Small intestine (tissue), 16 donors: Measurements from ENCODE around the gene HCN3. TPM values are rescaled to one million over a fixed set of nuclear protein-coding genes. Genes with fewer than 3 reads are reported as not detected.
"Not testable (repeated sequence)": the region's sequence is repeated elsewhere in the genome, so short reads cannot be mapped to it uniquely, and the experiment has no call there.

Experiments
- DNase-seq, 2 donors: peaks; one replicate each; pipeline versions ENCODE4 v3.0.0 to v3.0.0-alpha.2; 2013
- FAIRE-seq: peaks from 2 replicates; lab custom pipeline; 2012; peaks lifted over from hg19 to GRCh38; lab: Jason Lieb, UNC
- H3K27ac ChIP-seq, 3 donors: one replicate each; pipeline ENCODE4 v1.5.1; 2013; ENCODE audit warnings: low read length in 2 of 3, mild to moderate bottlenecking in 2 of 3, control low read depth in 1 of 3, inconsistent platforms in 1 of 3, low read depth in 1 of 3, moderate library complexity in 1 of 3
- H3K27me3 ChIP-seq, 3 donors: one replicate each; pipeline ENCODE4 v1.6.1; 2013; ENCODE audit warnings: low read length in 3 of 3, inconsistent platforms in 1 of 3; ENCODE audit not compliant: control insufficient read depth in 3 of 3, insufficient read depth in 3 of 3
- H3K36me3 ChIP-seq, 3 donors: one replicate each; pipeline ENCODE4 v1.6.1; 2013; ENCODE audit warnings: low read length in 3 of 3, inconsistent platforms in 1 of 3, low read depth in 1 of 3, mild to moderate bottlenecking in 1 of 3, moderate library complexity in 1 of 3; ENCODE audit not compliant: control insufficient read depth in 3 of 3, insufficient read depth in 2 of 3
- H3K4me1 ChIP-seq, 3 donors: one replicate each; pipeline ENCODE4 v1.6.1; 2013; ENCODE audit warnings: low read length in 2 of 3, inconsistent platforms in 1 of 3, low read depth in 1 of 3, mild to moderate bottlenecking in 1 of 3, moderate library complexity in 1 of 3; ENCODE audit not compliant: control insufficient read depth in 3 of 3, insufficient read depth in 2 of 3
- H3K4me3 ChIP-seq, 3 donors: one replicate each; pipeline ENCODE4 v1.5.1; 2013; ENCODE audit warnings: low read length in 3 of 3, control low read depth in 1 of 3, inconsistent platforms in 1 of 3, low read depth in 1 of 3, mild to moderate bottlenecking in 1 of 3, moderate library complexity in 1 of 3
- H3K9me3 ChIP-seq, 2 donors: one replicate each; pipeline ENCODE4 v1.6.1; 2013; ENCODE audit warnings: low read depth in 1 of 2, low read length in 1 of 2; ENCODE audit not compliant: control insufficient read depth in 2 of 2, insufficient read depth in 1 of 2
- WGBS, 3 donors: extraction: QIAGEN DNeasy Blood & Tissue Kit; methylation state at CpG; one replicate each; pipeline ENCODE4 v1.1.7; 2013; 5-methylcytosine and 5-hydroxymethylcytosine counted together
- long read RNA-seq, 10 donors: transcript quantifications; one replicate each; lab custom pipeline, GENCODE V29; 2026
- polyA plus RNA-seq, 4 donors: library from polyadenylated mRNA; stranded (reverse) in 3 of 4; unstranded in 1 of 4; fragments of 200-250 nt in 3 of 4; fragments of 120-200 nt in 1 of 4; gene quantifications; one replicate each; pipeline versions ENCODE4 v1.2.1 to v1.2.3, GENCODE V29; 2013
- donor health status: healthy with polysubstance abuse.
- donor health status: control.
- donor health status: control.
- donor health status: Bipolar disorder and iron deficiency.
- donor health status: healthy.

The HCN3 gene
- 10 to 100 TPM in 2 of 4 donors, 1 to 10 TPM in 2; 4.0 to 15.0 (median 8.1) TPM for polyA plus RNA-seq
- long read RNA-seq, donor 1: 0 reads
- long read RNA-seq, donor 2, partial matches to known transcripts: 0 of 1 reads
- long read RNA-seq, donor 2, other reads (novel, unspliced or antisense): 0 of 1 reads
- long read RNA-seq, donor 3, partial matches to known transcripts: 0 of 1 reads
- long read RNA-seq, donor 3, other reads (novel, unspliced or antisense): 0 of 1 reads
- long read RNA-seq, donor 4: 0 reads
- long read RNA-seq, donor 5: 0 reads
- long read RNA-seq, donor 6: 0 reads
- long read RNA-seq, donor 7: 0 reads
- long read RNA-seq, donor 8: 0 reads
- long read RNA-seq, donor 9: 0 reads
- long read RNA-seq, donor 10: 0 reads

DNA sequence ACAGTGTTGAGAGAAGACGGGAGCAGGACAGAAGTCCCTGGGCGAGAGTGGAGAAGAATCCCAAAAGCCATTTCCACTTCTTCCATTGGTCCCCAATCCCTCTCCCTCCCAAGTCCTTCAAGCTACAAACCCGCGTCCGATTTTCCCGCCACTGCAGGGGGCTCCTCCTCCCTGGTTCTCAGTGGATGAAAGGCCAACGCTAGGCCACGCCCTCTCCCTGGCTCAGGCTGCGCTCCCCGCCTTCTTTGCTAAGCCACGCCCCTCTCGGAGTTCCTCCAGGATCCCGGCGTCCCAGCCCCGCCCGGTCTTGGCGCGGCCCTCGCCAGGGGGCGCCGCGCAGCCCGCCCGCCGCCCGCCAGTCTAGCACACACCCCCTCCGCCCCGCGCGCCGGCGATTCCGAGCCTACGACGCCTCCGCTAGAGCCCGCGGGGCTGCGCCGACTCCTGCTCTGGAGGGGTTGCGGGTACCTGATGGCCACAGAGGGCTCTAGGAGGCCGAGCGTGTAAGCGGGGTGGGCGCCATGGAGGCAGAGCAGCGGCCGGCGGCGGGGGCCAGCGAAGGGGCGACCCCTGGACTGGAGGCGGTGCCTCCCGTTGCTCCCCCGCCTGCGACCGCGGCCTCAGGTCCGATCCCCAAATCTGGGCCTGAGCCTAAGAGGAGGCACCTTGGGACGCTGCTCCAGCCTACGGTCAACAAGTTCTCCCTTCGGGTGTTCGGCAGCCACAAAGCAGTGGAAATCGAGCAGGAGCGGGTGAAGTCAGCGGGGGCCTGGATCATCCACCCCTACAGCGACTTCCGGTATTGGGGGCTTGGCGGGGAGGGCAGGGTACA lies at the start of gene HCN3:
HCN3 (plus strand) TSS at position 394 of the 832 bp plus-strand sequence; CDS start at position 522, 128 bp downstream.
- FAIRE-seq: no peak
- peak within 1 kb of the TSS in 1 of 3 donors; percentile 62 for H3K27ac ChIP-seq
- WGBS, 3 donors: 1 to 2% (median 1%) methylated on average over 64 to 68 of the region's 68 CpGs

DNA sequence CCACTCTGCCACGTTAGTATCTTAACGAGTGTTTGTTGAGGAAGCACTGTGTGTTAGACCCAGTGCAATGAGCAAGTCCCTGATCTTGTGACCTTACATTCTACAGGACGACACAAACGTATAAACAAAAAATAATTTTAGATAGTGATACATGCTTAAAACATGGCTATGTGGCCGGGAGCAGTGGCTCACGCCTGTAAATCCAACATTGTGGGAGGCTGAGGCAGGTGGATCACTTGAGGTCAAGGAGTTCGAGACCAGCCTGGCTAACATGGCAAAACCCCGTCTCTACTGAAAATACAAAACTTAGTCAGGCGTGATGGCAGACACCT lies 49.2 kb upstream of the HCN3 start:
- no peaks in the 10 kb centered on the region for H3K36me3 ChIP-seq
- H3K4me3 ChIP-seq: peak overlapping the region in 1 of 3 donors; percentile 31
- H3K4me1 ChIP-seq: peaks cover 0 to 15% (median 0%) of the 10 kb centered on the region in 3 donors
- 57 to 70% (median 69%) methylated on average over 9 of the region's 9 CpGs for WGBS, 3 donors
- H3K9me3 ChIP-seq: no peaks in the 10 kb centered on the region
- FAIRE-seq: no peak
- H3K27ac ChIP-seq: peak overlapping the region in 2 of 3 donors; percentile 74 to 90
- DNase-seq: no peak
- no peaks in the 10 kb centered on the region for H3K27me3 ChIP-seq

More for the DNA sequence above, at the start of gene HCN3:
- Histone ChIP-seq H3K36me3 (peaks cover 0 to 10% (median 0%) of the 10 kb centered on the region in 3 donors), H3K4me1 (peaks cover 0 to 10% (median 3%) of the 10 kb centered on the region in 3 donors), H3K4me3 (peak within 1 kb of the TSS; percentile 31 to 80 (median 68)), H3K27me3 (no peaks in the 10 kb centered on the region), H3K9me3 (no peaks in the 10 kb centered on the region)
- peak; percentile 98 to 99 for DNase-seq

DNA sequence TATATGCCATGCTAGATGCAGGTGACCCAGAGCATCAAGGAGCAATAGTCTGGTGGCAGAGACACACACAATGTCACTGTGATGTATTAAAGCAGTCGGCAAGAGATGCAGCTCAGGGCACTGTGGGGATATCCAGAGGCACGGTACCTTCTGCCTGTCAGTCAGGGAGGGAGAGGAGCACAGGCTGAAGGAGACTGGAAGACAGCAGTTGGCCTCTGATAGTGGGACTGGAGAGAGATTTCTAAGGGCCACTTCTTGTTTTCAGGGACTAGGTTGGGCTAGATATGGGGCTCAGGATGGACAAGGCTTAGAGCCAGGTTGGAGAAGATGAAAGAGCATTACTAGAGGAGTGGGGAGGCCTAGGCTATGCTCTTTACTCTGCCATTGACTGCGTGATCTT lies 46.0 kb upstream of the HCN3 start:
- H3K9me3 ChIP-seq, FAIRE-seq, H3K27ac ChIP-seq, H3K27me3 ChIP-seq, H3K4me3 ChIP-seq, H3K36me3 ChIP-seq, DNase-seq: not testable (repeated sequence)
- 68 to 82% (median 74%) methylated on average over 3 of the region's 3 CpGs for WGBS, 3 donors
- H3K4me1 ChIP-seq: peaks cover 0 to 11% (median 0%) of the 10 kb centered on the region in 3 donors

DNA sequence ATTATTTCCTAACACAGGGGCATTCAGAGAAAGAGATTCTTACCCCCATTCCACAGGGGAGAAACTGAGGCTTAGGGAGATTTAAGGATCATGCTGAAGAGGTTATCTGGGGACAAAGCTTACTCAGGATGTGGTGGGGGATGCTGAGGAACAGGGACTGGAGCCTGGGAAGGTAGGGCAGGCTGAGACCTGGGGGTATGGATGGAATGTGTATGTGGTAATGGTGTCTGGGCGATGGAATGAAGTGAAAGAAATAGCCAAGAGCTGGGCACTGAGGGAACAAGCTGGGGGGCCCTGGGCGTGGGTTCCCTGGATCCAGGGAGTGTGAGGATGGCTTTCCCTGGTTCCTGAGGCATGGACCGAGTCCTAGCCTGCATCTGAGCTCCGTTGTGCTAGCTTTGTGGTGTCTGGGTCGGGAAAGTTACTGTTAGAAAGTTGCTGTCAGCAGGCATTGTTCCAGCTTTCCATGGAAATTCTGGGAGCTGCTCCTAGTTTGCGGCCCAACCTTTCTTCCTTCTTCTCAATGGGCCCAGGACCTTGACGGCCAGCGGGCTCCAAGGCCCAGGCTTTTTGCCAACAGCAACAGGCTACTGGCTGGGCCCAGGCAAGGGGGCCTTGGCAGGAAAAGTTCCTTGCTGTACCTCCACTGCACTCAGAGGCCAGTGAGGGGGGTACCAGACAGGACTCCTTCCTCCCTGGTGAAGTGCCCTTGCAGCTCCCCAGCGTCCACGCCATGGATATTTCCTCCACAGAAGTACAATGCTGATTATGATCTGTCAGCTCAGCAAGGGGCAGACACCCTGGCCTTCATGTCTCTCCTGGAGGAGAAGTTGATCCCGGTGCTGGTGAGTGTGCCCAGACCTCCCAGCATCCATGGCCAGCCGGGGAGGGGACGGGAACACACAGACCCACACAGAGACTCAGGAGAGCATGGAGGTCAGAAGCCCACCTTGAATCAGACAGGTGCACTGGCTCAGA lies 45.0 kb upstream of the HCN3 start:
- 68 to 85% (median 78%) methylated on average over 11 to 13 of the region's 13 CpGs for WGBS, 3 donors

DNA sequence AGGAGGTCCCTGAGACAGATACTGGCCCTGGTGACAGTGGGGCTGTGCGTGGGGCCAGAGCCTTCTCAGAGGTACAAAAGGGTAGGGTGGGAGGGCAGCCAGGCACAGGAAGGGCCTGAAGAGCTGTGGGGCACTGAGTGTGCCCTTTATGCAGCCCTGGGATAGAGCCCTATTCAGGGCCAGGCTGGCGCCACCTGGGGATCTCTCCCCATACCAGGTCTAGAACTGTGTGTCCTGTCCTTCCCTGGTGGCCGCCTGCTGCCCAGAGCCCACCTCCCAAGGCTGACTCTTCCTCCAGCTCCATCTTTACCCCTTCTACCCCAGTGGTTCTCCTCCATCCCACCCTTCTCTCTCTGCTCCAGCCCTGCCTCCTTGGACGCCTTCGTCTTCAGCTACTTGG lies 43.8 kb upstream of the HCN3 start:
- 86 to 90% (median 87%) methylated on average over 1 of the region's 5 CpGs for WGBS, 3 donors

More for the DNA sequence above, 45.0 kb upstream of the HCN3 start:
- H3K27me3 ChIP-seq, H3K4me1 ChIP-seq, H3K27ac ChIP-seq, H3K4me3 ChIP-seq, FAIRE-seq, H3K9me3 ChIP-seq, DNase-seq: not testable (repeated sequence)
- H3K36me3 ChIP-seq: peaks cover 0 to 17% (median 2%) of the 10 kb centered on the region in 3 donors

DNA sequence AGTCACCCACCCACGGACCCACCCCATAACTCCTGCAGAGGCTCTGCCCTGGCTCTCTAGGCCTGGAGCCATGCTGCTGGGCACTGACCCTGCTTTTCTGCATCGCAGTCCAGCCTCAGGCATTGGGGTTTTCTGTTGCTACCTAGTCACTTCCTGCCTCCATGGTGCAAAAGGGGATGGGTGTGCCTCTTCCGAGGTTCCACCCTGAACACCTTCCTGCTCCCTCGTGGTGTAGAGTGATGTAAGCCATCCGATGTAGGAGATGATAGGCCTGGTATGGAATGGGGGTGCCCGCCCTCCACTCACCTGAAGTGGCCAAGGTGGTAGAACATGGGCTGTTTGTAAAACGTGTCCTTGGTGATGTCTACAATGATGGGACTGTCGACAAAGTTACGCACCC lies 41.9 kb upstream of the HCN3 start:
- not testable (repeated sequence) for H3K27ac ChIP-seq, FAIRE-seq, H3K4me1 ChIP-seq, DNase-seq, H3K9me3 ChIP-seq, H3K27me3 ChIP-seq, H3K4me3 ChIP-seq
- 86 to 88% (median 88%) methylated on average over 5 to 8 of the region's 9 CpGs for whole genome bisulfite sequencing, 3 donors
- H3K36me3 ChIP-seq: peaks cover 2 to 39% (median 4%) of the 10 kb centered on the region in 3 donors

More for the DNA sequence above, 43.8 kb upstream of the HCN3 start:
- H3K9me3 ChIP-seq, H3K27me3 ChIP-seq, FAIRE-seq, H3K27ac ChIP-seq, DNase-seq, H3K4me1 ChIP-seq, H3K4me3 ChIP-seq: not testable (repeated sequence)
- peaks cover 2 to 25% (median 4%) of the 10 kb centered on the region in 3 donors for H3K36me3 ChIP-seq

DNA sequence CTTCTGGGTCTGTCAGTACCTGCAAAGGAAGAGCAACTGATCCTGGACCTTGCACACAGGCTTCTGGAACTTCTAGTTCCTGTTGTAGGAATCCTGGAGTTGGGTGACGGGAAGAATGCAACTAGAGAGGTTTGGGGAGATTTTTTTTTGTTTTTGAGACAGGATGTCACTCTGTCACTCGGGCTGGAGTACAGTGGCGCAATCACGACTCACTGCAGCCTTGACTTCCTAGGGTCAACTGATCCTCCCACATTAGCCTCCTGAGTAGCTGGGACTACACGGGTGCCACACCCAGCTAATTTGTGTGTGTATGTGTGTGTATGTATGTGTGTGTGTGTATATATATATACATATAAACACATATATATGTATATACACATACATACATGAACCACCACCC lies 40.8 kb upstream of the HCN3 start:
- Histone ChIP-seq H3K27ac (no peak overlapping the region), H3K9me3 (no peaks in the 10 kb centered on the region), H3K27me3 (no peaks in the 10 kb centered on the region), H3K4me1 (peaks cover 0 to 3% (median 0%) of the 10 kb centered on the region in 3 donors), H3K36me3 (peaks cover 2 to 39% (median 4%) of the 10 kb centered on the region in 3 donors), H3K4me3 (no peak overlapping the region)
- 81 to 87% (median 87%) methylated on average over 5 of the region's 5 CpGs for WGBS, 3 donors
- FAIRE-seq: no peak
- no peak for DNase-seq
